IMR-90 (cell line): Measurements from ENCODE around the gene ATP8B4. TPM values are rescaled to one million over a fixed set of nuclear protein-coding genes. Genes with fewer than 3 reads are reported as not detected.

ENCODE experiments used
- ATAC-seq: fragments of 200-7000 bp; cut with Tn5 transposase; 2 replicates; pipeline ENCODE4 v1.9.1; 2020; ENCODE audit warnings: low read depth, mild to moderate bottlenecking, moderate library complexity
- BruUV-seq: library from RNA; stranded (reverse); fragments of 400-500 nt; replicated peaks from 2 replicates; lab custom pipeline; 2021; lab: Mats Ljungman, UMichigan
- CTCF ChIA-PET: fragments of 300-600 bp; formaldehyde crosslinking; extraction: SDS; loops from one replicate; lab custom pipeline; 2021; ENCODE audit warnings: antibody characterized with exemption; lab: Yijun Ruan, JAX
- POLR2A ChIA-PET: fragments of 300-600 bp; sonication (Branson Sonifier 250); formaldehyde crosslinking; loops from one replicate; lab custom pipeline; 2022; ENCODE audit warnings: antibody characterized with exemption; ENCODE audit not compliant: unreplicated experiment; lab: Charles Lee
- DNase-seq: peaks from one replicate; pipeline ENCODE4 v3.0.0; 2013
- H2AFZ ChIP-seq: replicated peaks from 2 replicates; pipeline ENCODE3; 2013; ENCODE audit warnings: low read length, mild to moderate bottlenecking; ENCODE audit not compliant: poor library complexity
- H2AK5ac ChIP-seq: 2 replicates; pipeline ENCODE4 v1.6.1; 2013; ENCODE audit warnings: low read depth, low read length, inconsistent platforms
- H2AK9ac ChIP-seq: replicated peaks from 2 replicates; pipeline ENCODE3; 2013; ENCODE audit warnings: mild to moderate bottlenecking, low read depth, low read length, moderate library complexity; ENCODE audit not compliant: poor library complexity
- H2BK120ac ChIP-seq: 2 replicates; pipeline ENCODE4 v1.6.1; 2013; ENCODE audit warnings: low read depth, low read length, inconsistent platforms
- H2BK15ac ChIP-seq: 3 replicates; pipeline ENCODE4 v1.6.1; 2013; ENCODE audit warnings: low read depth, low read length, inconsistent platforms
- H2BK20ac ChIP-seq: 2 replicates; pipeline ENCODE4 v1.6.1; 2013; ENCODE audit warnings: low read depth, mild to moderate bottlenecking, inconsistent platforms, low read length, moderate library complexity
- H2BK5ac ChIP-seq: 2 replicates; pipeline ENCODE4 v1.6.1; 2013; ENCODE audit warnings: mild to moderate bottlenecking, low read depth, low read length, inconsistent platforms; ENCODE audit not compliant: poor library complexity, severe bottlenecking
- H3K14ac ChIP-seq: replicated peaks from 2 replicates; pipeline ENCODE4 v1.6.1; 2013; ENCODE audit warnings: low read depth, low read length, inconsistent platforms
- H3K18ac ChIP-seq: 2 replicates; pipeline ENCODE4 v1.6.1; 2013; ENCODE audit warnings: low read depth, low read length, control low read depth
- H3K23ac ChIP-seq: 2 replicates; pipeline ENCODE4 v1.6.1; 2013; ENCODE audit warnings: low read depth, low read length, inconsistent platforms
- H3K27ac ChIP-seq: 2 replicates; pipeline ENCODE4 v1.5.1; 2013; ENCODE audit warnings: mild to moderate bottlenecking, control low read depth, low read length; ENCODE audit not compliant: insufficient read depth
- H3K27me3 ChIP-seq: 2 replicates; pipeline ENCODE4 v1.6.1; 2013; ENCODE audit warnings: low read length; ENCODE audit not compliant: control insufficient read depth, insufficient read depth
- H3K36me3 ChIP-seq: 2 replicates; pipeline ENCODE4 v1.6.1; 2013; ENCODE audit warnings: low read length, mixed read lengths; ENCODE audit not compliant: control insufficient read depth, insufficient read depth
- H3K4ac ChIP-seq: 2 replicates; pipeline ENCODE4 v1.6.1; 2013; ENCODE audit warnings: low read depth, low read length, inconsistent platforms
- H3K4me1 ChIP-seq: 2 replicates; pipeline ENCODE4 v1.6.1; 2013; ENCODE audit warnings: low read length, mixed read lengths; ENCODE audit not compliant: control insufficient read depth, insufficient read depth
- H3K4me2 ChIP-seq: 2 replicates; pipeline ENCODE4 v1.6.1; 2013; ENCODE audit warnings: low read depth, mild to moderate bottlenecking, control low read depth, low read length, moderate library complexity
- H3K4me3 ChIP-seq: 2 replicates; pipeline ENCODE4 v1.5.1; 2013; ENCODE audit warnings: low read depth, mild to moderate bottlenecking, control low read depth, low read length, moderate library complexity; ENCODE audit not compliant: insufficient read depth
- H3K56ac ChIP-seq: 2 replicates; pipeline ENCODE4 v1.6.1; 2013; ENCODE audit warnings: low read length, inconsistent platforms; ENCODE audit not compliant: insufficient read depth; ENCODE audit errors: extremely low read depth
- H3K79me1 ChIP-seq, 2 experiments: 2 replicates each; pipeline ENCODE4 v1.6.1; 2013; ENCODE audit warnings: low read length in 2 of 2, inconsistent platforms in 1 of 2, low read depth in 1 of 2
- H3K9ac ChIP-seq: 2 replicates; pipeline ENCODE4 v1.6.1; 2013; ENCODE audit warnings: low read depth, low read length, control low read depth
- H3K9me1 ChIP-seq: 2 replicates; pipeline ENCODE4 v1.6.1; 2013; ENCODE audit warnings: low read length, inconsistent platforms; ENCODE audit not compliant: insufficient read depth
- H3K9me3 ChIP-seq: 2 replicates; pipeline ENCODE4 v1.6.1; 2013; ENCODE audit warnings: low read length; ENCODE audit not compliant: control insufficient read depth, insufficient read depth
- H4K20me1 ChIP-seq: 2 replicates; pipeline ENCODE4 v1.6.1; 2013; ENCODE audit warnings: low read length, inconsistent platforms; ENCODE audit not compliant: insufficient read depth
- H4K5ac ChIP-seq: 2 replicates; pipeline ENCODE4 v1.6.1; 2013; ENCODE audit warnings: mild to moderate bottlenecking, low read depth, low read length, control low read depth
- H4K8ac ChIP-seq, 2 experiments: 2 replicates each; pipeline ENCODE4 v1.6.1; 2013; ENCODE audit warnings: low read depth in 2 of 2, low read length in 2 of 2, control low read depth in 1 of 2, inconsistent platforms in 1 of 2
- H4K91ac ChIP-seq: 2 replicates; pipeline ENCODE4 v1.6.1; 2013; ENCODE audit warnings: low read depth, low read length, inconsistent platforms; ENCODE audit not compliant: insufficient read depth
- BHLHE40 ChIP-seq: fragments of 150-350 bp; IDR thresholded peaks from 2 replicates; pipeline ENCODE4 v1.6.1; 2016; ENCODE audit warnings: mild to moderate bottlenecking, low read depth, low read length
- CEBPB ChIP-seq: IDR thresholded peaks from 2 replicates; pipeline ENCODE4 v1.6.1; 2012; ENCODE audit warnings: low read depth, low read length, improper control_type of control experiment
- CHD1 ChIP-seq: IDR thresholded peaks from 2 replicates; pipeline ENCODE4 v1.6.1; 2012; ENCODE audit warnings: low read depth, low read length, improper control_type of control experiment
- CTCF ChIP-seq: conservative IDR thresholded peaks from 2 replicates; pipeline ENCODE4 v1.5.1; 2012; ENCODE audit warnings: mild to moderate bottlenecking, low read depth, low read length, improper control_type of control experiment
- ELK1 ChIP-seq: fragments of 150-350 bp; IDR thresholded peaks from 2 replicates; pipeline ENCODE4 v1.6.1; 2016; ENCODE audit warnings: low read depth, mild to moderate bottlenecking, low read length, moderate library complexity, borderline replicate concordance
- FOS ChIP-seq: fragments of 150-350 bp; IDR thresholded peaks from 2 replicates; pipeline ENCODE4 v1.6.1; 2016; ENCODE audit warnings: low read depth, low read length
- MAFK ChIP-seq: IDR thresholded peaks from 2 replicates; pipeline ENCODE4 v1.6.1; 2012; ENCODE audit warnings: low read depth, low read length, improper control_type of control experiment
- MAZ ChIP-seq: IDR thresholded peaks from 2 replicates; pipeline ENCODE4 v1.6.1; 2012; ENCODE audit warnings: low read depth, mild to moderate bottlenecking, low read length, improper control_type of control experiment, moderate library complexity, borderline replicate concordance
- MXI1 ChIP-seq: IDR thresholded peaks from 2 replicates; pipeline ENCODE4 v1.6.1; 2012; ENCODE audit warnings: low read depth, mild to moderate bottlenecking, low read length, moderate library complexity, borderline replicate concordance
- NFE2L2 ChIP-seq: fragments of 150-350 bp; IDR thresholded peaks from 2 replicates; pipeline ENCODE4 v1.6.1; 2016; ENCODE audit warnings: low read depth, mild to moderate bottlenecking, low read length
- POLR2A ChIP-seq: IDR thresholded peaks from 2 replicates; pipeline ENCODE4 v1.6.1; 2012; ENCODE audit warnings: mild to moderate bottlenecking, low read depth, low read length
- RAD21 ChIP-seq: IDR thresholded peaks from 2 replicates; pipeline ENCODE4 v1.6.1; 2012; ENCODE audit warnings: low read length, improper control_type of control experiment
- RCOR1 ChIP-seq: IDR thresholded peaks from 2 replicates; pipeline ENCODE4 v1.6.1; 2012; ENCODE audit warnings: mild to moderate bottlenecking, low read length, improper control_type of control experiment; ENCODE audit not compliant: insufficient replicate concordance
- RFX5 ChIP-seq: IDR thresholded peaks from 2 replicates; pipeline ENCODE4 v1.8.0; 2012; ENCODE audit warnings: low read depth, mild to moderate bottlenecking, low read length, moderate library complexity
- SMC3 ChIP-seq: fragments of 150-350 bp; IDR thresholded peaks from 2 replicates; pipeline ENCODE4 v1.6.1; 2016; ENCODE audit warnings: low read depth, mild to moderate bottlenecking, antibody characterized with exemption, low read length, moderate library complexity
- USF2 ChIP-seq: fragments of 150-350 bp; IDR thresholded peaks from 2 replicates; pipeline ENCODE4 v1.6.1; 2017; ENCODE audit warnings: mild to moderate bottlenecking, antibody characterized with exemption, low read length, low read depth
- WGBS, 2 experiments: methylation state at CpG; one replicate each; pipeline versions ENCODE4 v1.1.5 to v1.1.7; 2013; ENCODE audit warnings: missing lambda C conversion rate in 2 of 2; ENCODE audit not compliant: insufficient read length in 1 of 2; ENCODE audit errors: extremely low coverage in 2 of 2; 5-methylcytosine and 5-hydroxymethylcytosine counted together
- dilution Hi-C: fragments of 300-500 bp; cut with HindIII; formaldehyde crosslinking; loops from one replicate; pipeline ENCODE4 v1.14.3; 2018; ENCODE audit warnings: low sequenced_read_pairs; ENCODE audit not compliant: unreplicated experiment
- in situ Hi-C: fragments of 300-500 bp; cut with MboI; formaldehyde crosslinking; loops from 3 replicates; pipeline ENCODE4 v1.14.3; 2019; ENCODE audit warnings: low sequenced_read_pairs, inconsistent platforms, mixed read lengths
- intact Hi-C: fragments of 100-400 bp; cut with micrococcal nuclease; formaldehyde crosslinking; loops from 2 replicates; pipeline ENCODE4 v1.10.0; 2022
- polyA plus RNA-seq, 3 experiments: library from polyadenylated mRNA; depleted of rRNA; stranded (reverse); fragments of >200 nt; gene quantifications; 2 replicates each; pipeline ENCODE4 v1.2.3, GENCODE V29; 2012; ENCODE audit warnings: low replicate concordance in 1 of 3
- total RNA-seq: library from RNA; depleted of rRNA; stranded (reverse); fragments of >200 nt; gene quantifications from 2 replicates; pipeline ENCODE4 v1.2.3, GENCODE V29; 2012

The ATP8B4 gene
- total and polyA plus RNA-seq, 2 of the 4 experiments (the other 2 are of a cell fraction) = 0.12 to 0.54 TPM

- H3K9me3 ChIP-seq = no peaks in the 10 kb centered on the region
- H3K4ac ChIP-seq = no peak overlapping the region
- H4K8ac ChIP-seq = no peak overlapping the region
- H3K4me1 ChIP-seq = peaks cover 11% of the 10 kb centered on the region
- no peak overlapping the region for H3K4me2 ChIP-seq
- H3K27ac ChIP-seq = no peak overlapping the region
- peaks cover 11% of the 10 kb centered on the region for H3K9me1 ChIP-seq
- 0 out of 4 replicates have a peak, but pooled peaks cover 0 to 5% of the 10 kb centered on the region in 2 experiments for H3K79me1 ChIP-seq
- H3K23ac ChIP-seq = no peak overlapping the region
- no CpG with 5 or more reads among the region's 5 CpGs for WGBS, 2 experiments
- H2AK5ac ChIP-seq = no peak overlapping the region; the same call in 1 of the 2 replicates
- ChIA-PET CTCF (no interaction called here), POLR2A (no interaction called here)
- no peak for TF ChIP-seq MAZ
- TF ChIP-seq CEBPB = no peak
- no peak for TF ChIP-seq POLR2A
- TF ChIP-seq CHD1 = no peak
- no peak for TF ChIP-seq ELK1
- TF ChIP-seq RCOR1 = no peak
- TF ChIP-seq SMC3 = no peak
- no peak for TF ChIP-seq BHLHE40
- no peak for TF ChIP-seq MAFK
- no peak for TF ChIP-seq CTCF
- no peak for TF ChIP-seq RFX5
- no peak for TF ChIP-seq NFE2L2
- no peak for TF ChIP-seq RAD21
- no peak for TF ChIP-seq USF2
- no peak for TF ChIP-seq FOS
- TF ChIP-seq MXI1 = no peak
- intact Hi-C loops (loop anchor here (5.0 to 10.0 kb wide), 2 partner anchors 258 to 904 kb away; partner anchors contain the start of gene COPS2), in situ Hi-C loops (no loop called here), dilution Hi-C loops (no loop called here)
- H3K9ac ChIP-seq = no peak overlapping the region
- H2AK9ac ChIP-seq = no peak overlapping the region
- peak overlapping the region; percentile 5; the same call in 1 of the 2 replicates for H2BK20ac ChIP-seq
- H3K36me3 ChIP-seq = no peaks in the 10 kb centered on the region
- no peak overlapping the region for H3K4me3 ChIP-seq
- no peaks in the 10 kb centered on the region for H3K27me3 ChIP-seq
- H4K5ac ChIP-seq = no peak overlapping the region
- ATAC-seq (no peak), DNase-seq (no peak)
- no peak overlapping the region; the same call in 1 of the 2 replicates for H2BK120ac ChIP-seq
- H3K14ac ChIP-seq = no peak overlapping the region
- H4K91ac ChIP-seq = no peak overlapping the region
- H4K20me1 ChIP-seq = no peaks in the 10 kb centered on the region
- BruUV-seq = no TSS peak
- 0 out of 3 replicates have a peak overlapping the region, but pooled peaks have one; percentile 4 for H2BK15ac ChIP-seq
- H3K56ac ChIP-seq = no peak overlapping the region
- no peak overlapping the region for H2BK5ac ChIP-seq
- no peak overlapping the region for H2AFZ ChIP-seq
- H3K18ac ChIP-seq = peak overlapping the region; percentile 34; the same call in 1 of the 2 replicates
Measured at GRCh38 chr15:50059203-50059772, 59.7 kb downstream of the ATP8B4 start.
